ENCODE data around the gene TMCC1. TPM values are rescaled to one million over a fixed set of nuclear protein-coding genes. Genes with fewer than 3 reads are reported as not detected.

The TMCC1 gene
- total RNA-seq, 6 experiments from 2014 or later: 21.7 to 124 (median 25.2) TPM

DNA sequence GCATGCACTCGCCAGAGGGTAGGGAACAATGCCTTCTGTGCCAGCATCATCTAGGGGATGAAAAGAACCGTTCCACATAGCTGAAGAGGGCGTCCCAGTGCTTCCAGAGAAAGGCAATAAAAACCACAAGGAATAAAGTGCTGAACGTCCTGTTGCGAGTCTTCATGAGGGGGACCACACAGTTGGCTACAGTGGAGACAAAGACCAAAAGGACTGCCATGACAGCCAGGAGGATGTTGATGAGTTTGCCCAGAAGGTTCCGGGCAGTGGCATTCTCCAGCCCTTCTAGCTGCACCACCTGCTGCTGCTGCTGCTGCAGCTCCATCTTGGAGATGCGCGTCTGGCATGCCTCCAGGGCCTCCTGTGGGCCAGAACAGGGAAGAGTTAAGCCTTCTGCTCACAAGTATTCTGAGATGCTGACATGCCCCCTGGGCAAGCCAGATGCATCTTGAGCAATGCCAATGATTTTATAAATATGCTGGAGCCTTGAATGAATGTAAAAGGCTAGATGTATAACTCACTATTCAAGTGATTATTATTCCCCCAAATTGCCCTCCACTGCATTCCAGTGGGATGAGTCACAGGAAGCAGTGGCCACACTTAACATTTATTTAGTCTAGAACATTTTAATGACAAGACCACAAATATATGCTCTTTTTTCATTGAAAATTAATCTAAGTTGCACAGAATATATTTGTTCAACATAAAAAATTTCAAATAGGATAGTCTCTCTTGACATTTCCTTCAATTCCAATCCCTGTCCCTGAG is 241.9 kb downstream of the TMCC1 start:
- Histone ChIP-seq H3K9me3 (no peaks in the 10 kb centered on the region), H3K27me3 (no peaks in the 10 kb centered on the region), H3K36me3 (peaks cover 0 to 23% (median 6%) of the 10 kb centered on the region in 4 donors), H3K27ac (no peak overlapping the region), H3K4me3 (no peak overlapping the region), H3K4me1 (peaks cover 0 to 16% (median 12%) of the 10 kb centered on the region in 4 donors)
- peak in 1 of 3 donors; percentile 32 for DNase-seq
- ATAC-seq: peak in 2 of 4 donors; percentile 6 to 21
- intact Hi-C loops (cut with DNase I): no loop called here
- WGBS (ENCODE audit: insufficient coverage, low coverage, low lambda C conversion rate, missing lambda C conversion rate): 72% methylated on average over 6 of the region's 8 CpGs
- TF ChIP-seq POLR2A (IDR thresholded peaks at IDR 0.05): no peak
- no peak for TF ChIP-seq CTCF (IDR thresholded peaks at IDR 0.05)

GRCh38 chr3:129650256-129650872 is 243.1 kb downstream of the TMCC1 start:
- Histone ChIP-seq H3K9me3 (no peaks in the 10 kb centered on the region), H3K27me3 (no peaks in the 10 kb centered on the region), H3K4me3 (no peak overlapping the region), H3K4me1 (peaks cover 0 to 13% (median 5%) of the 10 kb centered on the region in 4 donors), H3K27ac (no peak overlapping the region), H3K36me3 (peaks cover 0 to 23% (median 6%) of the 10 kb centered on the region in 4 donors)
- ATAC-seq (peak; percentile 66 to 76 (median 73)), DNase-seq (peak in 1 of 3 donors; percentile 61)
- WGBS (ENCODE audit: insufficient coverage, low coverage, low lambda C conversion rate, missing lambda C conversion rate): 25% methylated on average over 7 of the region's 7 CpGs
- intact Hi-C loops (cut with DNase I): no loop called here
- TF ChIP-seq CTCF (IDR thresholded peaks at IDR 0.05) (peak; percentile 46 to 73 (median 56)), POLR2A (IDR thresholded peaks at IDR 0.05) (no peak)

GRCh38 chr3:129648391-129648790 is 245.1 kb downstream of the TMCC1 start:
- intact Hi-C loops (cut with DNase I): loop anchor here in 1 of 2 donors (5.0 kb wide), 1 partner anchor 179 kb away; no protein-coding TSS in a partner anchor
- DNase-seq (no peak), ATAC-seq (no peak)
- WGBS (ENCODE audit: insufficient coverage, low coverage, low lambda C conversion rate, missing lambda C conversion rate): 76% methylated on average over 3 of the region's 3 CpGs
- H3K27ac ChIP-seq: no peak overlapping the region
- TF ChIP-seq POLR2A (IDR thresholded peaks at IDR 0.05): no peak
- TF ChIP-seq CTCF (IDR thresholded peaks at IDR 0.05): no peak
- H3K36me3 ChIP-seq: peaks cover 0 to 15% (median under 1%) of the 10 kb centered on the region in 4 donors
- no peak overlapping the region for H3K4me3 ChIP-seq
- no peaks in the 10 kb centered on the region for H3K27me3 ChIP-seq
- H3K9me3 ChIP-seq: no peaks in the 10 kb centered on the region
- H3K4me1 ChIP-seq: peaks cover 0 to 6% (median 2%) of the 10 kb centered on the region in 4 donors

DNA sequence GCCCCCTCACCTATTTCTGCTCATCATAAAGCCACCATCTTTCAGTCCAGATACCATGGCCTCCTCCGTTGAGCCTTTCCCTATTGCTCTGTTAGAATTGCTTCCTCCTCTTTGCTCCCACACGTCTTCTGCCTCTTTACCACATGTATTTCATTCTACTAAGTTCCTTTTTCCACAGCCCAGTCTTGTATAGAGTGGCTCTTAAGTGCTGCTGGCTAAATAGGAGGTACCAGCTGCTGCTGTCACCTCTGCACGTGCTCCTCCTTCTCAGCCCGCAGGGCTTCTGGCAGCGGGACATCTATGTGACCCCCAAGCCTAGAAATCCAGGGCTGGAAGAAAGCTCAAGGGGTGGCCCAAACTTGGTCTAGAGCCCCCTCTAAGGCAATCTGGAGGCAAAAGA is 248.2 kb downstream of the TMCC1 start:
- no peak overlapping the region for H3K27ac ChIP-seq
- intact Hi-C loops (cut with DNase I): loop anchor here in 1 of 2 donors (5.0 kb wide), 1 partner anchor 182 kb away; no protein-coding TSS in a partner anchor
- WGBS (ENCODE audit: insufficient coverage, low coverage, low lambda C conversion rate, missing lambda C conversion rate): 60% methylated on average over 5 of the region's 5 CpGs
- H3K27me3 ChIP-seq: no peaks in the 10 kb centered on the region
- DNase-seq: no peak
- no peaks in the 10 kb centered on the region for H3K9me3 ChIP-seq
- H3K36me3 ChIP-seq: no peaks in the 10 kb centered on the region
- TF ChIP-seq CTCF (IDR thresholded peaks at IDR 0.05): no peak
- TF ChIP-seq POLR2A (IDR thresholded peaks at IDR 0.05): no peak
- ATAC-seq: peak in 1 of 4 donors; percentile 25
- no peaks in the 10 kb centered on the region for H3K4me1 ChIP-seq
- H3K4me3 ChIP-seq: no peak overlapping the region

All from right lobe of liver (tissue), 6 donors.